Esophagus squamous epithelium (tissue), 5 donors: ENCODE results near the gene TTC6. TPM values are rescaled to one million over a fixed set of nuclear protein-coding genes. Genes with fewer than 3 reads are reported as not detected.

Experiments
- DNase-seq: peaks from one replicate; lab custom pipeline; 2025; lab: John Stamatoyannopoulos, UW
- H3K27ac ChIP-seq, 4 donors: fragments of 200-600 bp; sonication (generic); one replicate each; pipeline ENCODE4 v1.5.1; 2016 to 2019; ENCODE audit warnings: mild to moderate bottlenecking in 1 of 4
- H3K27me3 ChIP-seq, 4 donors: fragments of 200-600 bp; sonication (generic); 1 replicate in 3 of 4; 2 replicates in 1 of 4; pipeline versions ENCODE4 v1.5.1 to v1.6.0; 2017 to 2021; ENCODE audit warnings: antibody characterized with exemption in 1 of 4
- H3K36me3 ChIP-seq, 3 donors: fragments of 200-600 bp; sonication (generic); one replicate each; pipeline ENCODE4 v1.5.1; 2016 to 2019
- H3K4me1 ChIP-seq, 3 donors: fragments of 200-600 bp; sonication (generic); one replicate each; pipeline ENCODE4 v1.5.1; 2017 to 2019
- H3K4me3 ChIP-seq, 4 donors: fragments of 200-600 bp; sonication (generic); 1 replicate in 3 of 4; 2 replicates in 1 of 4; pipeline ENCODE4 v1.5.1; 2016 to 2019; ENCODE audit warnings: mild to moderate bottlenecking in 2 of 4, moderate library complexity in 1 of 4
- H3K9me3 ChIP-seq, 3 donors: fragments of 200-600 bp; sonication (generic); one replicate each; pipeline ENCODE4 v1.5.1; 2016 to 2019
- POLR2A ChIP-seq, 4 donors: fragments of 450-650 bp; IDR thresholded peaks; one replicate each; pipeline ENCODE4 v1.6.1; 2017; ENCODE audit warnings: antibody characterized with exemption in 4 of 4, mild to moderate bottlenecking in 4 of 4, moderate library complexity in 3 of 4
- WGBS, 2 donors: methylation state at CpG; one replicate each; pipeline ENCODE4 v1.1.5; 2018; 5-methylcytosine and 5-hydroxymethylcytosine counted together
- intact Hi-C: fragments of 100-400 bp; cut with DNase I; formaldehyde crosslinking; loops from one replicate; pipeline ENCODE4 v1.15.0; 2022
- total RNA-seq, 4 donors: library from RNA; depleted of rRNA; stranded (reverse); fragments of >200 nt; gene quantifications; one replicate each; pipeline ENCODE4 v1.1.0, GENCODE V29; 2016
- TF ChIP-seq, protein P1 (sequence below), 6 experiments: fragments of 450-650 bp in 4 of 6; fragments of 200-600 bp in 2 of 6; sonication (generic) in 2 of 6; IDR thresholded peaks; one replicate each; pipeline ENCODE4 v1.5.1; 2016 to 2019; ENCODE audit warnings: antibody characterized with exemption in 6 of 6, mild to moderate bottlenecking in 4 of 6, moderate library complexity in 4 of 6
- donor health status: DM: yes; HTN: yes; CAD: no.

Gene TTC6
- total RNA-seq, 4 donors from 2014 or later = 0.82 to 8.4 (median 3.5) TPM

DNA sequence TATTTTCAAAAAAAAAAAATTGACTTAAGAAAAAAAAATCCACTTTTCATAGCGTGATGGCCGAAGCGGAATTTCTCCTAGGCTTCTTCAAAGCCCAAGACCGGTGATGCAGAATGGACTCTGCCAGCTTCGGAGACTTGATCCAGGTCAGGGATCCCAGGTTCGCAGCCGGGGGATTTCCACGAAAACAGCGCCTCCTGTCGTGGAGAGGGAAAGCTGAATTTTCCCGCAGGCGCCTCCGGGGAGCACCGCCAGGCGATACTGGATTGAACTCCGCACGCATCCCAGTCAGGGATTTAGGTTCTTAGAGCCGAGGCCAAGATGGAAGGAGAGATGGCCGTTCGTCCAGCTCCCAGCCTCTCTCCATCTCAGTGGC, 2.1 kb downstream of the TTC6 start:
- Histone ChIP-seq H3K4me1 (peaks cover 24 to 76% (median 30%) of the 10 kb centered on the region in 3 donors), H3K4me3 (peak overlapping the region in 3 of 4 donors; percentile 42 to 59 (median 45)), H3K27me3 (peaks cover 0 to 99% (median 22%) of the 10 kb centered on the region in 4 donors)

DNA sequence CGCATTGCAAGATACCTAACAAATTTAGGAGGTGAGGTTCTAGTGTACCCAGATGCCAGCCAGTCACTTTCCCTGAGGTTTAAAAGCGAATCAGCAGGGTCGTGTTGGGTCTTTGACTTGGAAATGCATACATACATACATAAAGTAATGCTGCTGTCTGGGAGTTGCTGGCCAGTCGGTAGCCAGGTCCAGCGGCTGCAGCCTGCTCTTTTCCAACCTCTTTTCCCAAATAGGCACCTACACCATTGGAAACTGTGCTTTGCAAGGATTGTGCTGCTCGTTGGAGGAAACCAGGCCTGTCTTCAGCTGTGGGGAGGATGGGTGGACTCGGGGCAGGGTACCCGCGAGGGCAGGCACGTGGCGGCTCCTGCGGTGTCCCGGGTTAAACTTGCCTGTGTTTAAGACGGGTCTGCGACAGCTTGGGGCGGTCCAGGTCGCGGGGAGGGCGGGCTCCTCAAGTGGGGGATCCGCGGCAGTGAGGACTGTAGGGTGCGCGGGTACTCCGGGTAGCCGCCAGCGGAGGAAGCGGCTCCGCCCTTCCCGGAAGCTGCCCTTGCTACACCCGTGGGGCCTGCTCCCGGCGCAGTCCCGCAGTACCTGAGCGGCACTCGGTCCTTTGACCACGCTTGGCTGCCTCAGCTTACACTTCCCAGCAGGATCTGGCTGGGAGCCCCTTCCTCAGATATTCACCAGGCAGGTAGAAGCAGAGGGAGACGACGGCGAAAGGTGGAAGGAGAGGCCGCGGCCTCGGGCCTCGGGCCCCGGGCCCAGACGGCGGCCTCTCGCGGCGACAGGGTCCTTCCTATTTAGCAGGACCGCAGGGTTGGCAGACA, 2.7 kb downstream of the TTC6 start:
- intact Hi-C loops = no loop called here
- H3K4me1 ChIP-seq = peaks cover 24 to 72% (median 27%) of the 10 kb centered on the region in 3 donors
- no peaks in the 10 kb centered on the region for H3K36me3 ChIP-seq
- DNase-seq = no peak
- peak overlapping the region; percentile 71 to 95 (median 90) for H3K27ac ChIP-seq
- H3K4me3 ChIP-seq = peak overlapping the region; percentile 27 to 59 (median 44)
- no peaks in the 10 kb centered on the region for H3K9me3 ChIP-seq
- 7 to 15% methylated on average over 6 to 17 of the region's 50 CpGs for WGBS, 2 donors
- no peak for TF ChIP-seq POLR2A (IDR thresholded peaks at IDR 0.05)
- TF ChIP-seq, protein P1, sequence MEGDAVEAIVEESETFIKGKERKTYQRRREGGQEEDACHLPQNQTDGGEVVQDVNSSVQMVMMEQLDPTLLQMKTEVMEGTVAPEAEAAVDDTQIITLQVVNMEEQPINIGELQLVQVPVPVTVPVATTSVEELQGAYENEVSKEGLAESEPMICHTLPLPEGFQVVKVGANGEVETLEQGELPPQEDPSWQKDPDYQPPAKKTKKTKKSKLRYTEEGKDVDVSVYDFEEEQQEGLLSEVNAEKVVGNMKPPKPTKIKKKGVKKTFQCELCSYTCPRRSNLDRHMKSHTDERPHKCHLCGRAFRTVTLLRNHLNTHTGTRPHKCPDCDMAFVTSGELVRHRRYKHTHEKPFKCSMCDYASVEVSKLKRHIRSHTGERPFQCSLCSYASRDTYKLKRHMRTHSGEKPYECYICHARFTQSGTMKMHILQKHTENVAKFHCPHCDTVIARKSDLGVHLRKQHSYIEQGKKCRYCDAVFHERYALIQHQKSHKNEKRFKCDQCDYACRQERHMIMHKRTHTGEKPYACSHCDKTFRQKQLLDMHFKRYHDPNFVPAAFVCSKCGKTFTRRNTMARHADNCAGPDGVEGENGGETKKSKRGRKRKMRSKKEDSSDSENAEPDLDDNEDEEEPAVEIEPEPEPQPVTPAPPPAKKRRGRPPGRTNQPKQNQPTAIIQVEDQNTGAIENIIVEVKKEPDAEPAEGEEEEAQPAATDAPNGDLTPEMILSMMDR (IDR thresholded peaks at IDR 0.05) = no peak
- peaks cover 0 to 99% (median 16%) of the 10 kb centered on the region in 4 donors for H3K27me3 ChIP-seq

More for the DNA sequence above, 2.1 kb downstream of the TTC6 start:
- WGBS, 2 donors = 7 to 24% methylated on average over 18 to 19 of the region's 20 CpGs
- Histone ChIP-seq H3K27ac (peak overlapping the region; percentile 71 to 95 (median 90)), H3K36me3 (no peaks in the 10 kb centered on the region), H3K9me3 (no peaks in the 10 kb centered on the region)
- intact Hi-C loops = no loop called here
- DNase-seq = no peak
- TF ChIP-seq POLR2A (IDR thresholded peaks at IDR 0.05) = no peak
- TF ChIP-seq, protein P1 (IDR thresholded peaks at IDR 0.05) = peak in 5 of 6 experiments; percentile 20 to 70 (median 40)

DNA sequence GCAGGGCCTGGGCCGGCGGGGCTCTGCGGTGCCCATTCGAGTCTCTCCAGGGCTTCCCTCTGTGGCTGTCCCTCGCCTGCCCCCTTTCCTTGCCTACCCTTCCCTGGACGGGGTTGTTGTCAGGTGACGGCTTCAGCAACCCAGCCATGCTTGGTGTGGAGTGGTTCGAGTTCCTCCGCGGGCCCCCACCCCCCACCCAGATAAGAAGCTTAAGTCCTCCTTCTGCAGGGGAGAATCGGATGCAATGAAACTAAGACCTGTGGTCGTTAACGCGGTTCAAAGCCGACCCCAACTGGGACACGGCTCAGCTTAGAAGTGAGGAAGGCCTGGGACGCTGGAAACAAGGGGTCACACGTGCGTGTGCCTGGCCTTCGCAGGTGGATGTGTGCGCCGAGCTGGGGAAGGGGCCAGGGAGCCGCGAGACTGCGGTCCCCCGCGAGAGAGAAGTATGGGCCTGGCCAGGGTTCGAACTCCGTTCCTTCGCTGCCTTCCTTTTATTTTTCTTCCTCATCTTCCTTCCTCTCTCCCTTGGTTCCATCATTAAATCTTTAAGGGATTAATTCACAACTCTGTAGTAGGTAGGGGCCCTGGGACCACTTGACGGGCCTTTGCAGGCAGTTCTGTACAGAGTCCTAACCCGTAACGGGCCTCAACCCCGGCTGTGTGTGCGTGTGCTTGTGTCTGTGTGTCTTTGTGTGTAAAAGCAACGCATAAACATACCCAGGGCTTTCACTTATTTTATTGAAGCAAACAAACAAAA, 3.5 kb downstream of the TTC6 start:
- Histone ChIP-seq H3K27ac (peak overlapping the region; percentile 71 to 95 (median 90)), H3K4me1 (peaks cover 24 to 70% (median 27%) of the 10 kb centered on the region in 3 donors), H3K27me3 (peaks cover 0 to 99% (median 16%) of the 10 kb centered on the region in 4 donors), H3K4me3 (peak overlapping the region; percentile 27 to 59 (median 44)), H3K36me3 (no peaks in the 10 kb centered on the region), H3K9me3 (no peaks in the 10 kb centered on the region)
- no peak for DNase-seq
- 19 to 24% methylated on average over 14 to 20 of the region's 36 CpGs for WGBS, 2 donors
- TF ChIP-seq, protein P1 (IDR thresholded peaks at IDR 0.05) = no peak
- TF ChIP-seq POLR2A (IDR thresholded peaks at IDR 0.05) = no peak
- intact Hi-C loops = no loop called here

DNA sequence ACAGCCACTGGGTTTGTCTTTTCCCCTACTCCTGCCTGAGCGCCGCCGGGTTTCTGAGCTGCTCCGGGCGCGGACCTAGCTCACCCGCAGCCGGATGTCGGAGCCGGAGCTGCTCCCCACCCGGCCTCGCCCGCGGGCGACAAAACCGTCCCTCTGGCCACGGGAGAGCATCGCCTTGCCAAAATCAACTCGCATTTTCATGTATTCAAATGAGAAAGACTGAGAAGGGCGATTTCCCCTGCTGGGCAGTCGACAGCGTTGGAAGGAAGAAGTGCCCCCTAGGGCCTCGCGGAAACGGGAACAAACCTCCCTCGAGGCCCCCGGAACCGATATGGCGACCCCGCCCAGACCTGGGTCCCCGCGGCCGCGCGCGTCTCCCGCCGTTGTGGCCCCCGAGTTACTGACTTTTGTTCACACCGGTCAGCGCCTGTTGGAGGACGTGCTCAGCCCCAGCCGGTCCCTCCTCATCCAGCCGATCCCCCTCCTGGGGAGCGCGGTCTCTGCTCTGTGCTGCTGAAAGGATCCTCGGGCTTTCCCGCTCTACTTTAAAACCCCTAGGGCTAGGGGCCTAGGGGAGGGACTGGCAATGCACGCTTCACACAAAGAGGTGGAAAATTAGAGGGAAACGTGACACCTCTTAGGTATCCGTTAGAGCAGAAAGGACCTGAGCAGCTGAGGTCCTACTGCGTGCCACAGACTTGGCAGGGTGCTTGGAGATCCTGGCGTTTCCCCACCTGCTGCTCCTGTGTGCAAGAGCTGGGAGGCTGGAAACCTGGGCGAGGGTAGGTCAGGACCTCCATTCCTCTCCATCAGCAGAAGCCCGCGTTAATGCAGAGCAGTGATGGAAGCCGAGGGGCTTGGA, 4.3 kb downstream of the TTC6 start:
- no peaks in the 10 kb centered on the region for H3K9me3 ChIP-seq
- no peak for TF ChIP-seq POLR2A (IDR thresholded peaks at IDR 0.05)
- TF ChIP-seq, protein P1 (IDR thresholded peaks at IDR 0.05) = no peak
- H3K36me3 ChIP-seq = no peaks in the 10 kb centered on the region
- H3K27ac ChIP-seq = peak overlapping the region; percentile 71 to 95 (median 90)
- H3K4me3 ChIP-seq = peak overlapping the region; percentile 25 to 59 (median 44)
- 6 to 14% methylated on average over 26 to 27 of the region's 57 CpGs for WGBS, 2 donors
- H3K4me1 ChIP-seq = peaks cover 24 to 62% (median 27%) of the 10 kb centered on the region in 3 donors
- no peak for DNase-seq
- H3K27me3 ChIP-seq = peaks cover 0 to 99% (median 16%) of the 10 kb centered on the region in 4 donors
- intact Hi-C loops = no loop called here
